Heart right ventricle (tissue), 16 donors: ENCODE measurements around the gene CDK12. TPM values are rescaled to one million over a fixed set of nuclear protein-coding genes. Genes with fewer than 3 reads are reported as not detected.
"Not testable (repeated sequence)": the region's sequence is repeated elsewhere in the genome, so short reads cannot be mapped to it uniquely, and the experiment has no call there.

Experiments used
- ATAC-seq, 8 donors: fragments of 200-7000 bp; cut with Tn5 transposase; one replicate each; pipeline ENCODE4 v1.9.1; 2020; ENCODE audit warnings: mild to moderate bottlenecking in 8 of 8, moderate library complexity in 8 of 8, moderate number of reproducible peaks in 1 of 8
- DNase-seq, 2 donors: peaks; one replicate each; pipeline ENCODE4 v3.0.0-alpha.2; 2020
- H3K27ac ChIP-seq, 10 donors: fragments of 200-600 bp; sonication (generic) in 2 of 10; one replicate each; pipeline versions ENCODE4 v1.5.0 to v1.8.0; 2020 to 2022; ENCODE audit warnings: mild to moderate bottlenecking in 3 of 10
- H3K27me3 ChIP-seq, 7 donors: fragments of 200-600 bp; one replicate each; pipeline ENCODE4 v1.8.0; 2021 to 2022; ENCODE audit warnings: mild to moderate bottlenecking in 2 of 7
- H3K36me3 ChIP-seq, 9 donors: fragments of 200-600 bp; sonication (generic) in 1 of 9; one replicate each; pipeline versions ENCODE4 v1.5.0 to v1.8.0; 2020 to 2022; ENCODE audit warnings: mild to moderate bottlenecking in 2 of 9
- H3K4me1 ChIP-seq, 9 donors: fragments of 200-600 bp; sonication (generic) in 1 of 9; one replicate each; pipeline versions ENCODE4 v1.5.0 to v1.8.0; 2020 to 2022; ENCODE audit warnings: mild to moderate bottlenecking in 4 of 9
- H3K4me3 ChIP-seq, 10 donors: fragments of 200-600 bp; sonication (generic) in 2 of 10; one replicate each; pipeline versions ENCODE4 v1.5.0 to v1.8.0; 2020 to 2022; ENCODE audit warnings: mild to moderate bottlenecking in 7 of 10, moderate library complexity in 2 of 10
- H3K9me3 ChIP-seq, 11 donors: fragments of 200-600 bp in 10 of 11; sonication (generic) in 2 of 11; one replicate each; pipeline versions ENCODE4 v1.5.0 to v1.8.0; 2013 to 2022; ENCODE audit warnings: mild to moderate bottlenecking in 2 of 11, control low read depth in 1 of 11, moderate library complexity in 1 of 11
- WGBS, 2 donors: extraction: QIAGEN DNeasy Blood & Tissue Kit; methylation state at CpG; one replicate each; pipeline ENCODE4 v1.1.7; 2013; ENCODE audit warnings: inconsistent platforms in 1 of 2; 5-methylcytosine and 5-hydroxymethylcytosine counted together
- intact Hi-C, 10 donors: fragments of 100-400 bp; cut with DNase I; formaldehyde crosslinking; loops; one replicate each; pipeline versions ENCODE4 v1.11.1 to v1.14.2; 2022
- polyA plus RNA-seq, 2 donors: library from polyadenylated mRNA; stranded (reverse); fragments of 200-250 nt; gene quantifications; one replicate each; pipeline ENCODE4 v1.2.3, GENCODE V29; 2013
- total RNA-seq, 10 donors: library from RNA; stranded (reverse); fragmentation: NEBNext Ultra II Directional in 3 of 10; extraction: Animal tissue kit (Norgen Biotek cat#: 25700) in 3 of 10; gene quantifications; one replicate each; pipeline versions ENCODE4 v1.2.1 to v1.2.4, GENCODE V29; 2021 to 2023
- TF ChIP-seq, protein P1 (sequence below), 9 donors: fragments of 200-600 bp; sonication (generic) in 2 of 9; IDR thresholded peaks; one replicate each; pipeline versions ENCODE4 v1.5.0 to v1.8.0; 2021 to 2022; ENCODE audit warnings: antibody characterized with exemption in 9 of 9, mild to moderate bottlenecking in 5 of 9, moderate library complexity in 1 of 9
- donor health status: Arrhythmogenic right ventricular cardiomyopathy.
- donor health status: ischemic (EF 13 %, LVEDD 7.1; RV severe dilation, severe dysfunction).
- donor health status: healthy with polysubstance abuse.
- donor health status: DM: no; HTN: yes; CAD: no.
- donor health status: DM: no; HTN: no; CAD: no.
- donor health status: ischemic (EF 25% LVEDD 6.9; RV normal size, moderate dysfunction).
- donor health status: ischemic (EF 25% LVEDD 5.7; RV mildly dilated, moderate dysfunction).
- donor health status: healthy.
- donor health status: DM: yes; HTN: yes; CAD: no.
- donor health status: Ischemic cardiomyopathy.
- donor health status: ischemic (EF 35%, LVEDD 5.7; RV mildly dilated, moderate dysfunction).
- donor health status: nonischemic (EF 11% LVEDD 7.7; RV severe dilation, severe dysfunction).
- donor health status: DM: yes; HTN: yes; CAD: no.
- donor health status: PGD.
- donor health status: ischemic (EF 29% LVEDD 5.4; RV normal size, mild dysfunction).
- donor health status: nonischemic (EF 23%, LVEDD 6.1; RV moderate dilation, normal function).

Gene CDK12
- total and polyA plus RNA-seq, 12 donors, result 5.0 to 29.3 (median 23.7) TPM

DNA sequence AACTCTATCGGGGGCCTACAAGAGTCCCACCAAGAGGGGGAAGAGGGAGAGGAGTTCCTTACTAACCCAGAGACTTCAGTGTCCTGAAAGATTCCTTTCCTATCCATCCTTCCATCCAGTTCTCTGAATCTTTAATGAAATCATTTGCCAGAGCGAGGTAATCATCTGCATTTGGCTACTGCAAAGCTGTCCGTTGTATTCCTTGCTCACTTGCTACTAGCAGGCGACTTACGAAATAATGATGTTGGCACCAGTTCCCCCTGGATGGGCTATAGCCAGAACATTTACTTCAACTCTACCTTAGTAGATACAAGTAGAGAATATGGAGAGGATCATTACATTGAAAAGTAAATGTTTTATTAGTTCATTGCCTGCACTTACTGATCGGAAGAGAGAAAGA is 70.0 kb downstream of the CDK12 start:
- DNase-seq (no peak), ATAC-seq (no peak)
- Histone ChIP-seq H3K9me3 (no peaks in the 10 kb centered on the region), H3K27me3 (no peaks in the 10 kb centered on the region), H3K36me3 (peaks cover 0 to 69% (median 31%) of the 10 kb centered on the region in 9 donors), H3K4me3 (no peak overlapping the region), H3K4me1 (peaks cover 0 to 40% (median 13%) of the 10 kb centered on the region in 9 donors), H3K27ac (no peak overlapping the region)
- TF ChIP-seq, protein P1, sequence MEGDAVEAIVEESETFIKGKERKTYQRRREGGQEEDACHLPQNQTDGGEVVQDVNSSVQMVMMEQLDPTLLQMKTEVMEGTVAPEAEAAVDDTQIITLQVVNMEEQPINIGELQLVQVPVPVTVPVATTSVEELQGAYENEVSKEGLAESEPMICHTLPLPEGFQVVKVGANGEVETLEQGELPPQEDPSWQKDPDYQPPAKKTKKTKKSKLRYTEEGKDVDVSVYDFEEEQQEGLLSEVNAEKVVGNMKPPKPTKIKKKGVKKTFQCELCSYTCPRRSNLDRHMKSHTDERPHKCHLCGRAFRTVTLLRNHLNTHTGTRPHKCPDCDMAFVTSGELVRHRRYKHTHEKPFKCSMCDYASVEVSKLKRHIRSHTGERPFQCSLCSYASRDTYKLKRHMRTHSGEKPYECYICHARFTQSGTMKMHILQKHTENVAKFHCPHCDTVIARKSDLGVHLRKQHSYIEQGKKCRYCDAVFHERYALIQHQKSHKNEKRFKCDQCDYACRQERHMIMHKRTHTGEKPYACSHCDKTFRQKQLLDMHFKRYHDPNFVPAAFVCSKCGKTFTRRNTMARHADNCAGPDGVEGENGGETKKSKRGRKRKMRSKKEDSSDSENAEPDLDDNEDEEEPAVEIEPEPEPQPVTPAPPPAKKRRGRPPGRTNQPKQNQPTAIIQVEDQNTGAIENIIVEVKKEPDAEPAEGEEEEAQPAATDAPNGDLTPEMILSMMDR (IDR thresholded peaks at IDR 0.05), result no peak
- intact Hi-C loops, result loop anchor here in 1 of 10 donors (5.0 kb wide), 1 partner anchor 91 kb away; no protein-coding TSS in a partner anchor
- 81 to 84% methylated on average over 6 of the region's 6 CpGs for WGBS, 2 donors

DNA sequence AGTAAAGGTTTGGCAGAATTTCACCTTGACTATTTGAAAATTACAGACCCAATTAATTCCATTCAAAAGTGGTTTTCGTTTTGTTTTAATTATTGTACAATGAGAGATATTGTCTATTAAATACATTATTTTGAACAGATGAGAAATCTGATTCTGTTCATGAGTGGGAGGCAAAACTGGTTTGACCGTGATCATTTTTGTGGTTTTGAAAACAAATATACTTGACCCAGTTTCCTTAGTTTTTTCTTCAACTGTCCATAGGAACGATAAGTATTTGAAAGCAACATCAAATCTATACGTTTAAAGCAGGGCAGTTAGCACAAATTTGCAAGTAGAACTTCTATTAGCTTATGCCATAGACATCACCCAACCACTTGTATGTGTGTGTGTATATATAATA is 72.6 kb downstream of the CDK12 start:
- no peak for DNase-seq
- Histone ChIP-seq H3K4me1 (peaks cover 0 to 52% (median 16%) of the 10 kb centered on the region in 9 donors), H3K9me3 (no peaks in the 10 kb centered on the region), H3K4me3 (no peak overlapping the region), H3K36me3 (peaks cover 0 to 43% (median 16%) of the 10 kb centered on the region in 9 donors), H3K27ac (no peak overlapping the region), H3K27me3 (no peaks in the 10 kb centered on the region)
- intact Hi-C loops, result loop anchor here in 1 of 10 donors (5.0 kb wide), 1 partner anchor 88 kb away; no protein-coding TSS in a partner anchor
- ATAC-seq, result no peak
- WGBS, 2 donors, result 89% methylated on average over 4 of the region's 4 CpGs
- TF ChIP-seq, protein P1 (IDR thresholded peaks at IDR 0.05), result no peak

DNA sequence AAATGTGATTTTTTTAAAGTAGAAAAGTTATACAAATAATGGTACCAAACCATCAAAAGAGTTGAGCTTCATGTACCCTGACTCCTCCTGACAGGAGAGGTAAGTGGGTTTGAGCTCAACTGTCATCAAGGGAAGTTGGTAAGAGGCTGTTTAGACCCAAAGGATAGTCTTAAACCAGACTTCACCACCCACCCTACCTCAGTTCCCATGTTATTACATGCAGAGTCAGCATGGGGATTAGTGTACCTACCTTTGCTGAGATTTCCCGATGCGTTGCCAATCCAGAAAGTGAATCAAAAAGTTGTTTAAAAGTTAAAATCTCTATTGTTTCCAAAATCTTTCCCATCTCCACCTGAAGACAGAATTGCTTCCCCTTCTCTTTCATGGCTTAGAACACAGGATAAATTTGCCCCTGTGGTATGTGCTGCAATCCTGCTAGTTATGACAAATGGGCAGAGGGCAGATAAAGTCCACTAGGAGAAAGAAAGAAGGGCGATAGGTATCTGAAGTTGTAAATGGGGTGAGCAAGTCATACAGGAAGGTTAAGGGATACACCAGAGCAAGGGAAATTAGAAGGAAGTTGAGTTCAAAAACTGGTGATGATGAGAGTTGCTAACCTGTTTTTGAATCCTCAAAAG is 73.6 kb downstream of the CDK12 start:
- H3K27me3 ChIP-seq, result no peaks in the 10 kb centered on the region
- DNase-seq (no peak), ATAC-seq (no peak)
- H3K9me3 ChIP-seq, result no peaks in the 10 kb centered on the region
- H3K4me1 ChIP-seq, result peaks cover 0 to 55% (median 18%) of the 10 kb centered on the region in 9 donors
- intact Hi-C loops, result loop anchor here in 1 of 10 donors (5.0 kb wide), 1 partner anchor 87 kb away; no protein-coding TSS in a partner anchor
- no peak overlapping the region for H3K4me3 ChIP-seq
- TF ChIP-seq, protein P1 (IDR thresholded peaks at IDR 0.05), result no peak
- 94 to 96% methylated on average over 3 of the region's 3 CpGs for WGBS, 2 donors
- no peak overlapping the region for H3K27ac ChIP-seq
- H3K36me3 ChIP-seq, result peaks cover 0 to 33% (median 11%) of the 10 kb centered on the region in 9 donors

DNA sequence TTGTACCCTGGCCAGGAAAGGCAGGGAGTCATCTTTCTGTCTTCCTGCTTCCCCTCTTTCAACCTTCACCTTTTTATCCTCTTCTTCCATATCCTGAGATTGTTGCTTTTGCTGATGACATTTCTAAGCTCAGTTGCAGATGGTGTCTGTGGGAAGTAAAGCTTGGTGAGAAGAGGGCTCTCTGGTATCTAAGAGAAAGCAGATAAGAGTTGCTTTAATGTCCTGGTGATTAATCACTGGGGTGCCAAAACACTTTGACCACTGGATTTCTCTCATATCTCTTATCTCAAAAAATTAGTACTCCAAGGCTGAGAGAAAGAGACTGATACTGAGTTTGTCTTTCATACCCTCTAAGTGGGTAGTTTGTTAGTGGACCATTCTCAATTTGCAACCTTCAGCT is 75.2 kb downstream of the CDK12 start:
- DNase-seq (no peak), ATAC-seq (no peak)
- peaks cover 0 to 51% (median 18%) of the 10 kb centered on the region in 9 donors for H3K4me1 ChIP-seq
- TF ChIP-seq, protein P1 (IDR thresholded peaks at IDR 0.05), result no peak
- H3K4me3 ChIP-seq, result no peak overlapping the region
- H3K36me3 ChIP-seq, result peaks cover 0 to 17% (median 2%) of the 10 kb centered on the region in 9 donors
- H3K9me3 ChIP-seq, result no peaks in the 10 kb centered on the region
- intact Hi-C loops, result no loop called here
- no peak overlapping the region for H3K27ac ChIP-seq
- no peaks in the 10 kb centered on the region for H3K27me3 ChIP-seq

DNA sequence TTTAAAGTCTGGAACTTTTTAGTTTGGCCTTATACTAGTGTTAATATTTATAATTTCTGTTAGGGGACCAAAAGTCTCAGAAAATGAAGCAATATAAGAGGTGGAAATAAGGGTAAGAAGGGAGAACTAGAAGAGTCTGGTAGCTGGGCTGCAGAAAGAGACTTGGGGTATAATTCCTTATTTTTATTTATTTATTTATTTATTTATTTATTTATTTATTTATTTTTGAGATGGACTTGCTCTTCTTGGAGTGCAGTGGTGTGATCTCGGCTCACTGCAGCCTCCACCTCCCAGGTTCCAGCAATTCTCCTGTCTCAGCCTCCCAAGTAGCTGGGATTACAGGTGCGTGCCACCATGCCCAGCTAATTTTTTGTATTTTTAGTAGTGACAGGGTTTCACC is 76.1 kb downstream of the CDK12 start:
- ATAC-seq, H3K27me3 ChIP-seq, DNase-seq, H3K4me3 ChIP-seq, intact Hi-C loops, H3K27ac ChIP-seq, H3K9me3 ChIP-seq, H3K36me3 ChIP-seq: not testable (repeated sequence)
- 100% methylated on average over 2 of the region's 2 CpGs for WGBS, 2 donors
- peaks cover 0 to 44% (median 18%) of the 10 kb centered on the region in 9 donors for H3K4me1 ChIP-seq
